K562 (cell line): ENCODE measurements around the gene EGLN3. TPM values are rescaled to one million over a fixed set of nuclear protein-coding genes. Genes with fewer than 3 reads are reported as not detected.

Experiments used
- ATAC-seq: fragments of 200-7000 bp; cut with Tn5 transposase; 3 replicates; pipeline ENCODE4 v1.9.1; 2020; ENCODE audit warnings: moderate library complexity
- BruUV-seq: library from RNA; stranded (reverse); fragments of 400-500 nt; replicated peaks from 2 replicates; lab custom pipeline; 2021; lab: Mats Ljungman, UMichigan
- CTCF ChIA-PET: fragments of 300-600 bp; formaldehyde crosslinking; extraction: SDS; loops from one replicate; lab custom pipeline; 2021; ENCODE audit warnings: low intra/inter-chr PET ratio; lab: Yijun Ruan, JAX
- POLR2A ChIA-PET: fragments of 300-600, 350-650 bp; sonication (Branson Sonifier 250); formaldehyde crosslinking; extraction: SDS; loops from one replicate; lab custom pipeline; 2021; ENCODE audit warnings: antibody characterized with exemption, inconsistent platforms; lab: Yijun Ruan, JAX
- DNase-seq, 4 experiments: peaks; one replicate each; pipeline versions ENCODE4 v3.0.0 to v3.0.0-alpha.2; 2011 to 2018; ENCODE audit warnings: low spot score in 3 of 4, mixed read lengths in 3 of 4; ENCODE audit errors: extremely low read depth in 1 of 4
- FAIRE-seq: peaks from 2 replicates; lab custom pipeline; 2011; peaks lifted over from hg19 to GRCh38; lab: Jason Lieb, UNC
- H2AFZ ChIP-seq: 2 replicates; pipeline ENCODE4 v1.6.0; 2011; ENCODE audit warnings: low read depth, low read length, control low read depth, inconsistent platforms
- H3K27ac ChIP-seq: fragments of 200-600 bp; 3 replicates; pipeline ENCODE4 v1.8.0; 2011; ENCODE audit warnings: low read depth, mild to moderate bottlenecking, control low read depth, inconsistent platforms, low read length, moderate library complexity, mixed read lengths; ENCODE audit errors: extremely low read depth
- H3K27me3 ChIP-seq, 2 experiments: fragments of 300-600 bp in 1 of 2; 2 replicates in 1 of 2; 3 replicates in 1 of 2; pipeline versions ENCODE4 v1.6.0 to v1.8.0; 2011; ENCODE audit warnings: inconsistent platforms in 2 of 2, low read length in 2 of 2, mild to moderate bottlenecking in 1 of 2, mixed read lengths in 1 of 2, moderate library complexity in 1 of 2; ENCODE audit not compliant: control insufficient read depth in 2 of 2, insufficient read depth in 2 of 2
- H3K36me3 ChIP-seq: fragments of 300-600 bp; 3 replicates; pipeline ENCODE4 v1.8.0; 2011; ENCODE audit warnings: mild to moderate bottlenecking, low read length, inconsistent platforms; ENCODE audit not compliant: control insufficient read depth, insufficient read depth
- H3K4me1 ChIP-seq, 2 experiments: fragments of 200-600 bp in 1 of 2; replicated peaks in 1 of 2; 2 replicates in 1 of 2; 3 replicates in 1 of 2; pipeline versions ENCODE4 v1.5.1 to v1.8.0; 2011; ENCODE audit warnings: inconsistent platforms in 2 of 2, low read length in 2 of 2, mild to moderate bottlenecking in 1 of 2, mixed read lengths in 1 of 2, moderate library complexity in 1 of 2; ENCODE audit not compliant: control insufficient read depth in 2 of 2, insufficient read depth in 2 of 2
- H3K4me2 ChIP-seq: 2 replicates; pipeline ENCODE4 v1.6.1; 2011; ENCODE audit warnings: low read length, control low read depth, inconsistent platforms, mixed read lengths; ENCODE audit not compliant: insufficient read depth
- H3K4me3 ChIP-seq: fragments of 200-600 bp; sonication (generic), shearing (Covaris generic); 2 replicates; pipeline ENCODE4 v1.5.1; 2016; ENCODE audit warnings: control low read depth, inconsistent platforms
- H3K79me2 ChIP-seq: fragments of 200-600 bp; 3 replicates; pipeline ENCODE4 v1.8.0; 2011; ENCODE audit warnings: low read length, inconsistent platforms; ENCODE audit not compliant: control insufficient read depth, insufficient read depth
- H3K9ac ChIP-seq, 2 experiments: 2 replicates each; pipeline versions ENCODE4 v1.6.0 to v1.6.1; 2011; ENCODE audit warnings: low read depth in 2 of 2, low read length in 2 of 2, control low read depth in 1 of 2, inconsistent platforms in 1 of 2, mild to moderate bottlenecking in 1 of 2, mixed read lengths in 1 of 2; ENCODE audit not compliant: insufficient read depth in 1 of 2
- H3K9me1 ChIP-seq: one replicate; pipeline ENCODE4 v1.6.0; 2011; ENCODE audit warnings: inconsistent platforms, mild to moderate bottlenecking, low read length, moderate library complexity; ENCODE audit not compliant: control insufficient read depth, insufficient read depth
- H3K9me3 ChIP-seq: replicated peaks from 2 replicates; pipeline ENCODE4 v1.5.1; 2011; ENCODE audit warnings: low read depth, low read length, inconsistent platforms; ENCODE audit not compliant: control insufficient read depth, insufficient read depth
- H4K20me1 ChIP-seq: replicated peaks from 2 replicates; pipeline ENCODE4 v1.6.1; 2011; ENCODE audit warnings: low read length, inconsistent platforms, mixed read lengths; ENCODE audit not compliant: control insufficient read depth, insufficient read depth
- DMBX1 ChIP-seq: fragments of 250-450 bp; sonication (Bioruptor Pico); IDR thresholded peaks from 2 replicates; pipeline ENCODE4 v1.8.0; 2022; ENCODE audit warnings: inconsistent platforms, mild to moderate bottlenecking, moderate library complexity, borderline replicate concordance
- KDM1A ChIP-seq, 2 experiments: fragments of 450-650 bp; IDR thresholded peaks; 2 replicates each; pipeline ENCODE4 v1.6.1; 2016; ENCODE audit warnings: mild to moderate bottlenecking in 2 of 2
- TAF9B ChIP-seq: fragments of 450-650 bp; IDR thresholded peaks from 2 replicates; pipeline ENCODE4 v1.6.1; 2018; ENCODE audit warnings: mild to moderate bottlenecking; ENCODE audit not compliant: partially characterized antibody
- ZNF644 ChIP-seq: fragments of 200-800 bp; sonication (Bioruptor generic); IDR thresholded peaks from 2 replicates; pipeline ENCODE4 v1.6.1; 2016; ENCODE audit warnings: low read depth, missing genetic modification characterization, missing compliant biosample characterization
- WGBS: fragments of 100-300 bp; shearing (Covaris generic); methylation state at CpG from one replicate; pipeline ENCODE4 v1.1.6; 2016; ENCODE audit warnings: low coverage, mixed read lengths; ENCODE audit not compliant: insufficient coverage; ENCODE audit errors: missing lambda C conversion rate; 5-methylcytosine and 5-hydroxymethylcytosine counted together
- in situ Hi-C: fragments of 300-500 bp; cut with MboI; formaldehyde crosslinking; loops from 4 replicates; pipeline ENCODE4 v1.15.0; 2018; ENCODE audit warnings: inconsistent platforms, mixed read lengths
- intact Hi-C: fragments of 100-400 bp; cut with micrococcal nuclease; formaldehyde crosslinking; loops from 2 replicates; pipeline ENCODE4 v1.14.2; 2022
- polyA plus RNA-seq, 8 experiments: library from polyadenylated mRNA; depleted of rRNA in 4 of 8; stranded (reverse) in 5 of 8; unstranded in 3 of 8; fragments of >200 nt; fragmentation: Nextera tagmentation in 2 of 8; fragmentation: Illumina TruSeq in 1 of 8; extraction: Ambion mirVana in 2 of 8; extraction: Trizol in 1 of 8; gene quantifications; 2 replicates each; pipeline versions ENCODE4 v1.2.1 to v1.2.3, GENCODE V29; 2011 to 2014; ENCODE audit warnings: inconsistent platforms in 1 of 8, missing spikeins in 1 of 8
- total RNA-seq, 7 experiments: library from RNA; depleted of rRNA in 6 of 7; stranded (reverse); fragments of >200 nt in 6 of 7; fragmentation: Illumina TruSeq in 2 of 7; extraction: Trizol in 2 of 7; gene quantifications; 2 replicates each; pipeline versions ENCODE4 v1.2.1 to v1.2.3, GENCODE V29; 2011 to 2021; ENCODE audit warnings: low replicate concordance in 1 of 7
- TF ChIP-seq, protein P1 (sequence below): fragments of 450-650 bp; formaldehyde crosslinking; IDR thresholded peaks from 2 replicates; pipeline ENCODE4 v1.4.0; 2022; ENCODE audit warnings: mild to moderate bottlenecking, moderate library complexity
- TF ChIP-seq, protein P2 (sequence below), 2 experiments: IDR thresholded peaks; 2 replicates each; pipeline ENCODE4 v1.6.1; 2011; ENCODE audit warnings: borderline replicate concordance in 1 of 2, control low read depth in 1 of 2, low read depth in 1 of 2, low read length in 1 of 2, mild to moderate bottlenecking in 1 of 2, mixed read lengths in 1 of 2, moderate library complexity in 1 of 2; ENCODE audit not compliant: insufficient read depth in 1 of 2, insufficient read length in 1 of 2, poor library complexity in 1 of 2, severe bottlenecking in 1 of 2; ENCODE audit errors: extremely low read depth in 1 of 2
- TF ChIP-seq, protein P3 (sequence below), 3 experiments: fragments of 200-800 bp in 1 of 3; fragments of 250-450 bp in 1 of 3; fragments of 450-650 bp in 1 of 3; sonication (Bioruptor Pico) in 1 of 3; sonication (Bioruptor generic) in 1 of 3; formaldehyde crosslinking in 1 of 3; IDR thresholded peaks; 2 replicates each; pipeline versions ENCODE4 v1.6.1 to v1.8.0; 2016 to 2022; ENCODE audit warnings: mild to moderate bottlenecking in 2 of 3, missing genetic modification characterization in 2 of 3, missing compliant biosample characterization in 1 of 3, moderate library complexity in 1 of 3
- TF ChIP-seq, protein P4 (sequence below): fragments of 250-450 bp; sonication (Bioruptor Pico); IDR thresholded peaks from 2 replicates; pipeline ENCODE4 v1.5.0; 2022; ENCODE audit warnings: mild to moderate bottlenecking

Gene EGLN3
- total and polyA plus RNA-seq, 9 of the 15 experiments (the other 6 are each of a cell fraction or from before 2014, with no cell fraction given) = 2.5 to 87.6 (median 5.8) TPM

DNA sequence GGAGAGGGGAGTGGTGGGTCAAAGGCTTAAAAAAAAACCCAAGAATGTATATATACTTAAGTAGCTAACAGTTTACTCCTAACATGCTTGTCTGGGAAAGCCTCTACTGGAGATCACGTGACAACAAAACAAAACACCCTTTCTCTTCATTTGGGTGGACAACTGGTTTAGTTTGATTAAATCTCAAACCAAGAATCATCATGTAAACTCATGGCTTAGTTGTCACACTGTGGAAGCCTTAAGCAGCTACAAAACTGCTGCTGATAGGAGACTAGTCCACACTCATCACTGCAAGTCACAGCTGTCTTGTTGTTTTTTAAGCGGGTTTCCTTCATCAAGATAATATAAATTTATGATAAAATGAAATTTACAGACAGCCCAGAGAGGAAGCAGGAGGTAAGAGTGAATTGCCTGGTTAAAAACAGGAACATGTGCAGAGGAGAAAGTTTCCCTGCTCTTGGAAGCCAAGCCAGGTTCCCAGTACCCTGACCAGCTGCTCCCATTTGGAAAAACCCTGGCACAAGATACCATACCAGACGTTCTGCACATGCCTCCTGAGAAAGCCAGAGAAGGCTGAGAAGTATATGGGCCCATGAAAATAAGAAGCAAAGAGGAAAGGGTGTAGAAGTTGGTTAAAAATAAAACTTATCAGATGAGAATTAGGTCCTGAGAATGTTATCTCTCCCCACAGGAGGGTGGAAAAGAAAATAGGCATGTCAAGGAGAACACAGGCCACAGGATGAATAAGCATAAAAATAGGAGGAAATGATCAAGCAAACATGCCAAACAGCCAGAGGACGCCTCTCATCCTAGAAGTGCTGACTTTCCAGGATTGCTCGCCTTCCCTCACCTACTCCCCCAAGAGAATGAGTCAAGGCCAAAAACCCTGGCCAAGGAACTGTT, 34.0 kb downstream of the EGLN3 start (continued):
- TF ChIP-seq KDM1A (IDR thresholded peaks at IDR 0.05) = peak; percentile 24 to 36; a peak in 2 of 4 replicates

DNA sequence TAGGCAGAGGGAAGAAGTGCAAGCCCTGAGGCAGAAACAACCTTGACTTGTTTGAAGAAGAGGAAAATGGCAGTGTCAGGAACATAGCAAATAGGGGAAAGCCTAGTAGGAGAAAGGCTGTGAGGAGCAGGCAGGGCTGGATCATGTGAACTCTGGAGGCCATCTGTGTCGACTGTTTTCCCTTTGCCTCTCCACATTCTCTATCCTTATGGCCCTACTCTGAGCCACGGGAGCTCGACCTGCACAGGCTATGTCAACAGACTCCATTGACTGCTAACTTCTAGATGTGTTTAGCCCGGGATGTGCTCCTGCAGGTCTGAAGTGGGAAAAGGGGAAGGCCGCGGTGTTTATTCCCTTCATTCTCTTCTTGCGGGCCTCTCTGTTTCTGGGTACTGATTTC, 35.2 kb downstream of the EGLN3 start:
- ATAC-seq (no peak), FAIRE-seq (no peak), DNase-seq (no peak)
- H3K4me2 ChIP-seq = peak overlapping the region; percentile 18; the same call in 1 of the 2 replicates
- no peaks in the 10 kb centered on the region for H3K9me1 ChIP-seq
- in situ Hi-C loops = no loop called here
- intact Hi-C loops = loop anchor here (5.0 kb wide), 1 partner anchor 68 kb away; no protein-coding TSS in a partner anchor
- H2AFZ ChIP-seq = 0 out of 2 replicates have a peak overlapping the region, but pooled peaks have one; percentile 45
- BruUV-seq = no TSS peak
- no peaks in the 10 kb centered on the region for H3K9me3 ChIP-seq
- no peaks in the 10 kb centered on the region for H4K20me1 ChIP-seq
- POLR2A ChIA-PET = no interaction called here
- H3K27me3 ChIP-seq = no peaks in the 10 kb centered on the region
- H3K9ac ChIP-seq = no peak overlapping the region
- 69% methylated on average over 3 of the region's 7 CpGs for WGBS
- H3K36me3 ChIP-seq = no peaks in the 10 kb centered on the region; the same call in 2 of the 3 replicates
- peaks cover 3% of the 10 kb centered on the region; the same call in 2 of the 3 replicates for H3K79me2 ChIP-seq
- H3K4me1 ChIP-seq = peaks cover 14 to 49% of the 10 kb centered on the region in 2 experiments; a peak in 4 of 5 replicates
- CTCF ChIA-PET = interaction anchor here (0.6 kb wide), 1 partner anchor 103 kb away, joined by 3 read pairs; no protein-coding TSS in a partner anchor
- peak overlapping the region; percentile 42; the same call in 2 of the 3 replicates for H3K27ac ChIP-seq
- H3K4me3 ChIP-seq = no peak overlapping the region
- TF ChIP-seq, protein P1, sequence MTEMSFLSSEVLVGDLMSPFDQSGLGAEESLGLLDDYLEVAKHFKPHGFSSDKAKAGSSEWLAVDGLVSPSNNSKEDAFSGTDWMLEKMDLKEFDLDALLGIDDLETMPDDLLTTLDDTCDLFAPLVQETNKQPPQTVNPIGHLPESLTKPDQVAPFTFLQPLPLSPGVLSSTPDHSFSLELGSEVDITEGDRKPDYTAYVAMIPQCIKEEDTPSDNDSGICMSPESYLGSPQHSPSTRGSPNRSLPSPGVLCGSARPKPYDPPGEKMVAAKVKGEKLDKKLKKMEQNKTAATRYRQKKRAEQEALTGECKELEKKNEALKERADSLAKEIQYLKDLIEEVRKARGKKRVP (CRISPR knock-in tag) = no peak
- TF ChIP-seq DMBX1 (CRISPR knock-in tag) (no peak), TAF9B (no peak), ZNF644 (tag) (no peak)
- TF ChIP-seq, protein P2, sequence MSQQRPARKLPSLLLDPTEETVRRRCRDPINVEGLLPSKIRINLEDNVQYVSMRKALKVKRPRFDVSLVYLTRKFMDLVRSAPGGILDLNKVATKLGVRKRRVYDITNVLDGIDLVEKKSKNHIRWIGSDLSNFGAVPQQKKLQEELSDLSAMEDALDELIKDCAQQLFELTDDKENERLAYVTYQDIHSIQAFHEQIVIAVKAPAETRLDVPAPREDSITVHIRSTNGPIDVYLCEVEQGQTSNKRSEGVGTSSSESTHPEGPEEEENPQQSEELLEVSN (IDR thresholded peaks at IDR 0.05; ENCODE audit: borderline replicate concordance in 1 of 2, extremely low read depth in 1 of 2, insufficient read depth in 1 of 2, insufficient read length in 1 of 2, low read depth in 1 of 2, low read length in 1 of 2, poor library complexity in 1 of 2, severe bottlenecking in 1 of 2) = no peak
- TF ChIP-seq, protein P3, sequence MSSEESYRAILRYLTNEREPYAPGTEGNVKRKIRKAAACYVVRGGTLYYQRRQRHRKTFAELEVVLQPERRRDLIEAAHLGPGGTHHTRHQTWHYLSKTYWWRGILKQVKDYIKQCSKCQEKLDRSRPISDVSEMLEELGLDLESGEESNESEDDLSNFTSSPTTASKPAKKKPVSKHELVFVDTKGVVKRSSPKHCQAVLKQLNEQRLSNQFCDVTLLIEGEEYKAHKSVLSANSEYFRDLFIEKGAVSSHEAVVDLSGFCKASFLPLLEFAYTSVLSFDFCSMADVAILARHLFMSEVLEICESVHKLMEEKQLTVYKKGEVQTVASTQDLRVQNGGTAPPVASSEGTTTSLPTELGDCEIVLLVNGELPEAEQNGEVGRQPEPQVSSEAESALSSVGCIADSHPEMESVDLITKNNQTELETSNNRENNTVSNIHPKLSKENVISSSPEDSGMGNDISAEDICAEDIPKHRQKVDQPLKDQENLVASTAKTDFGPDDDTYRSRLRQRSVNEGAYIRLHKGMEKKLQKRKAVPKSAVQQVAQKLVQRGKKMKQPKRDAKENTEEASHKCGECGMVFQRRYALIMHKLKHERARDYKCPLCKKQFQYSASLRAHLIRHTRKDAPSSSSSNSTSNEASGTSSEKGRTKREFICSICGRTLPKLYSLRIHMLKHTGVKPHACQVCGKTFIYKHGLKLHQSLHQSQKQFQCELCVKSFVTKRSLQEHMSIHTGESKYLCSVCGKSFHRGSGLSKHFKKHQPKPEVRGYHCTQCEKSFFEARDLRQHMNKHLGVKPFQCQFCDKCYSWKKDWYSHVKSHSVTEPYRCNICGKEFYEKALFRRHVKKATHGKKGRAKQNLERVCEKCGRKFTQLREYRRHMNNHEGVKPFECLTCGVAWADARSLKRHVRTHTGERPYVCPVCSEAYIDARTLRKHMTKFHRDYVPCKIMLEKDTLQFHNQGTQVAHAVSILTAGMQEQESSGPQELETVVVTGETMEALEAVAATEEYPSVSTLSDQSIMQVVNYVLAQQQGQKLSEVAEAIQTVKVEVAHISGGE (CRISPR knock-in tag; IDR thresholded peaks at IDR 0.05) = no peak
- TF ChIP-seq, protein P4, sequence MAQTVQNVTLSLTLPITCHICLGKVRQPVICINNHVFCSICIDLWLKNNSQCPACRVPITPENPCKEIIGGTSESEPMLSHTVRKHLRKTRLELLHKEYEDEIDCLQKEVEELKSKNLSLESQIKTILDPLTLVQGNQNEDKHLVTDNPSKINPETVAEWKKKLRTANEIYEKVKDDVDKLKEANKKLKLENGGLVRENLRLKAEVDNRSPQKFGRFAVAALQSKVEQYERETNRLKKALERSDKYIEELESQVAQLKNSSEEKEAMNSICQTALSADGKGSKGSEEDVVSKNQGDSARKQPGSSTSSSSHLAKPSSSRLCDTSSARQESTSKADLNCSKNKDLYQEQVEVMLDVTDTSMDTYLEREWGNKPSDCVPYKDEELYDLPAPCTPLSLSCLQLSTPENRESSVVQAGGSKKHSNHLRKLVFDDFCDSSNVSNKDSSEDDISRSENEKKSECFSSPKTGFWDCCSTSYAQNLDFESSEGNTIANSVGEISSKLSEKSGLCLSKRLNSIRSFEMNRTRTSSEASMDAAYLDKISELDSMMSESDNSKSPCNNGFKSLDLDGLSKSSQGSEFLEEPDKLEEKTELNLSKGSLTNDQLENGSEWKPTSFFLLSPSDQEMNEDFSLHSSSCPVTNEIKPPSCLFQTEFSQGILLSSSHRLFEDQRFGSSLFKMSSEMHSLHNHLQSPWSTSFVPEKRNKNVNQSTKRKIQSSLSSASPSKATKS = no peak
